ENCODE measurements around the gene ODAD4. TPM values are rescaled to one million over a fixed set of nuclear protein-coding genes. Genes with fewer than 3 reads are reported as not detected.

The ODAD4 gene
- total and polyA plus RNA-seq, 2 of the 4 experiments (the other 2 are of a cell fraction) = 0.38 to 0.54 TPM

GRCh38 chr17:41972571-41973407 lies 42.4 kb downstream of the ODAD4 start:
- Histone ChIP-seq H4K5ac (ENCODE audit: low read depth, low read length) (no peak overlapping the region), H3K14ac (replicated peaks; ENCODE audit: low read depth, low read length) (no peak overlapping the region), H4K91ac (ENCODE audit: insufficient read depth, low read depth, low read length) (no peak overlapping the region), H3K9me1 (ENCODE audit: insufficient read depth, low read length) (peaks cover 11% of the 10 kb centered on the region), H3K18ac (ENCODE audit: low read depth, low read length) (no peak overlapping the region), H3K27me3 (ENCODE audit: control insufficient read depth, insufficient read depth, low read length) (no peaks in the 10 kb centered on the region), H4K20me1 (ENCODE audit: insufficient read depth, low read length) (peaks cover 53% of the 10 kb centered on the region), H2AK5ac (ENCODE audit: low read depth, low read length) (no peak overlapping the region), H3K23ac (ENCODE audit: low read depth, low read length) (no peak overlapping the region), H4K8ac (ENCODE audit: low read depth in 2 of 2, low read length in 2 of 2) (no peak overlapping the region), H3K9ac (ENCODE audit: low read depth, low read length) (no peak overlapping the region), H3K4me2 (ENCODE audit: low read depth, low read length) (no peak overlapping the region), H3K79me1 (ENCODE audit: low read depth in 1 of 2, low read length in 2 of 2) (peaks cover 34 to 76% of the 10 kb centered on the region in 2 experiments), H3K4me3 (ENCODE audit: insufficient read depth, low read depth, low read length) (no peak overlapping the region), H2AFZ (replicated peaks; ENCODE audit: low read length, poor library complexity) (peak overlapping the region; percentile 16), H3K4me1 (ENCODE audit: control insufficient read depth, insufficient read depth, low read length) (peaks cover under 1% of the 10 kb centered on the region), H2AK9ac (replicated peaks; ENCODE audit: low read depth, low read length, poor library complexity) (no peak overlapping the region), H3K4ac (ENCODE audit: low read depth, low read length) (no peak overlapping the region), H2BK20ac (ENCODE audit: low read depth, low read length) (no peak overlapping the region), H3K27ac (ENCODE audit: insufficient read depth, low read length) (no peak overlapping the region), H2BK5ac (ENCODE audit: low read depth, low read length, poor library complexity, severe bottlenecking) (no peak overlapping the region), H2BK120ac (ENCODE audit: low read depth, low read length) (no peak overlapping the region), H3K9me3 (ENCODE audit: control insufficient read depth, insufficient read depth, low read length) (no peaks in the 10 kb centered on the region), H3K36me3 (ENCODE audit: control insufficient read depth, insufficient read depth, low read length) (peaks cover 78% of the 10 kb centered on the region), H2BK15ac (ENCODE audit: low read depth, low read length) (no peak overlapping the region), H3K56ac (ENCODE audit: extremely low read depth, insufficient read depth, low read length) (no peak overlapping the region)
- ATAC-seq (ENCODE audit: low read depth) = no peak
- WGBS, 2 experiments (ENCODE audit: extremely low coverage in 2 of 2, insufficient read length in 1 of 2) = 87% methylated on average over 12 of the region's 22 CpGs; no CpG with 5 or more reads in 1 of the 2 experiments
- ChIA-PET POLR2A (ENCODE audit: unreplicated experiment) (no interaction called here), CTCF (no interaction called here)
- BruUV-seq (replicated peaks) = no TSS peak
- no peak for DNase-seq
- no peak for TF ChIP-seq MAFK (IDR thresholded peaks at IDR 0.05; ENCODE audit: low read depth, low read length)
- no peak for TF ChIP-seq CTCF (conservative IDR thresholded peaks at IDR 0.05; ENCODE audit: low read depth, low read length)
- TF ChIP-seq CHD1 (IDR thresholded peaks at IDR 0.05; ENCODE audit: low read depth, low read length) = no peak
- no peak for TF ChIP-seq BHLHE40 (IDR thresholded peaks at IDR 0.05; ENCODE audit: low read depth, low read length)
- no peak for TF ChIP-seq ELK1 (IDR thresholded peaks at IDR 0.05; ENCODE audit: borderline replicate concordance, low read depth, low read length)
- TF ChIP-seq RCOR1 (IDR thresholded peaks at IDR 0.05; ENCODE audit: insufficient replicate concordance, low read length) = no peak
- no peak for TF ChIP-seq RFX5 (IDR thresholded peaks at IDR 0.05; ENCODE audit: low read depth, low read length)
- no peak for TF ChIP-seq SMC3 (IDR thresholded peaks at IDR 0.05; ENCODE audit: low read depth, low read length)
- no peak for TF ChIP-seq POLR2A (IDR thresholded peaks at IDR 0.05; ENCODE audit: low read depth, low read length)
- TF ChIP-seq RAD21 (IDR thresholded peaks at IDR 0.05; ENCODE audit: low read length) = no peak
- no peak for TF ChIP-seq MAZ (IDR thresholded peaks at IDR 0.05; ENCODE audit: borderline replicate concordance, low read depth, low read length)
- TF ChIP-seq CEBPB (IDR thresholded peaks at IDR 0.05; ENCODE audit: low read depth, low read length) = no peak
- intact Hi-C loops (cut with micrococcal nuclease) (no loop called here), dilution Hi-C loops (cut with HindIII; ENCODE audit: low sequenced_read_pairs, unreplicated experiment) (no loop called here), in situ Hi-C loops (cut with MboI; ENCODE audit: low sequenced_read_pairs) (no loop called here)
